Measurements from ENCODE around the gene KCTD17.

GRCh38 chr22:37095113-37095512, 43.6 kb downstream of the KCTD17 start:
- TF ChIP-seq CTCF (conservative IDR thresholded peaks at IDR 0.05 in 1 of 2, IDR thresholded peaks at IDR 0.05 in 1 of 2; ENCODE audit: low read depth in 1 of 2, low read length in 2 of 2) (no peak), EZH2 (IDR thresholded peaks at IDR 0.05; ENCODE audit: low read length, missing control alignments) (no peak)
